Activated naive CD4-positive, alpha-beta T cell (primary cell): Measurements from ENCODE around the gene TTC28.

Experiments used
- DNase-seq, 4 experiments: peaks; one replicate each; lab custom pipeline; 2025; lab: John Stamatoyannopoulos, UW

Gene TTC28

DNA sequence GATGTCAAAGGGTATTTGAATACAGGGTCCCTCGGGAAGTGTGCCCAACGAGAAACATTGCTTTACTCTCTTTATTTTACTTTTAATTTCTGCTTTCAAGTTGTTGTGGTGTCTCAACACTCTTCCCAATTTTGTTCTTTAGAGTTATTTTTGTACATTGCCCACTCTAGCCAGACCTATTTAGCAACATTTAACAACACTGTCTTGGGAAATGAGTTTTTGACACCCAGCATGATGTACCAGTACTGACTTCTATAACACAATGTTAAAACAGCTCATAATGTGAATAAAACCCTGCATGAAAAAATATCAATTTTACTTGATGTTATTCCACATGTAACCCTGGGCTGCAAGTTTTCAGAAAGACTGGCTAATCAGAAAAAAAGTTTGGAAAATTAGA is 410.4 kb downstream of the TTC28 start:
- DNase-seq = no peak

DNA sequence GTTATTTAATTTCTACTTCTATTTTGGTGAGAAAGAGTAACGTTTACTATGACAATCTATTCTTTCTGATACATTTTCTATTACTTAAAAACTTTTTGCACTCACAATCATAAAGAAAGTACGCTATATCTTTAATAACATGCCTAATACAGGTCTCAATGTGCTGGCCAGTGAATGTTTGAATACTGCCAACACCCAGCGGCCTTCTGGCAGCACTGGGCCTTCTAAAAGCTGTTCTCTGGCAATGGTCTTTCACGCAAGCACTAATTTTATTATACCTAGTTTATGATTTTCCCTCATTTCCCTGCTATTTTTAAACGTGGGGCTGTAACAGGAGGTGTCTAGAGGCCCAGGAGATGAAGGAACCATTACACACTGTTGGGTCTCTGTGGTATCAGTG is 410.8 kb downstream of the TTC28 start:
- no peak for DNase-seq

DNA sequence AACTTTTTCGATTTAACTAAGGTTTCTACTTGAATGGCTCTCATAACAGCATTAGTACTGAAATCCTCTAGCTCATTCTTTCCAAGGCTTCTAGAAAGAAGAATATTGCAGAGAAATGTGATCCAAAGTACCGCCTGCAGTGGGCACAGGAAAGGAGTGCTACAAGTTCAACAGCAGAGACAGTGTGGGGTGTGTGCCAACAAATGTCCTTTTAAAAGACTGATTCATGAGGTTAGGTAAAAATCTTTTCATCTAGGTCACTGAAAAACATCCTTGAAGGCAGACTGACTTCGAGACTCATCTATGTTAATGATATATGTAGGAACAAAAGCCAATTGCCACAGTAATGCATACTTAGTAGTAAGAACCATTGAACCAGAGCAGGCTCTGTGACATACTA is 411.5 kb downstream of the TTC28 start:
- DNase-seq = no peak

DNA sequence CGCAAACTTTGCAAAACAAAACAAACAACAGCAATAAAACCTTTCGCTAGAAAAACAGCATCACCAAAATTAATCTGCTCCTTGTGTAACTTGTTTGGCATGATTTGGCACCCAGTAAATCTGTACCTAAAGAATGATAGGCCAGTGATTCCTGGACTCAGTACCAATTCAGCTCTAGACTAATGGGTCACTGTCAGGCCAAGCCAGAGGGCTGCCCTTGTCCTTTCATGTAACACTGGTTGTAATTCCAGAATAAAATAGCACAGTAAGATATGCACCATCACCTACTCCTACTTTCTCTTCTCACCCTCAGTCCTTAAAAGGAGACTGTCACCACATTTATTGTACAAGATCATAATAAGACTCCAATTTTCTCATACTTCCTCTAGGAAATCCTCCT is 419.0 kb downstream of the TTC28 start:
- no peak for DNase-seq

DNA sequence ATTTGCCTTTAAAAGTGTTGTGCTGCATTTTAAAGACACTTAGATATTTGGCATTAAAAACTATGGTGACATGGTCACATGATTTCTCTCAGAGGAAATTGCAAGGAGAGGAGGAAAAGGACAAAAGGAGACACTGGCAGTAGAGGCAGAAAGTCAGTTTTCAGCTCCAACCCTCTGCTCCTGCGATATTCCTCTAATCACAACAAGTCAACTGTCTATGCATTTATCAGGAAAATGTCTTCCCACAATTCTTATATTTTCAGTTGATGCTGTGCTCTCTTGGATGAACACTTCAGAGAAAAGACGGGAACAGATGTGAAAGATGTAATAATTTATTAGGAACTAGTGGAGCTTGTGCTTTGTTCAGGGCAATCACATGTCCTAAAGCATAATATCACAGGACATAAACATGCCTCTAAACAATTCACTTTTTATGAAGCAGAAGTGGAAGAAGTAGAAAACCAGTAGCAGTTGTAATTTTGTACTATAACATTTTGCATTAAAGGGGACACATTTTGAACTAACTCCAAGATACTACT is 419.8 kb downstream of the TTC28 start:
- no peak for DNase-seq

DNA sequence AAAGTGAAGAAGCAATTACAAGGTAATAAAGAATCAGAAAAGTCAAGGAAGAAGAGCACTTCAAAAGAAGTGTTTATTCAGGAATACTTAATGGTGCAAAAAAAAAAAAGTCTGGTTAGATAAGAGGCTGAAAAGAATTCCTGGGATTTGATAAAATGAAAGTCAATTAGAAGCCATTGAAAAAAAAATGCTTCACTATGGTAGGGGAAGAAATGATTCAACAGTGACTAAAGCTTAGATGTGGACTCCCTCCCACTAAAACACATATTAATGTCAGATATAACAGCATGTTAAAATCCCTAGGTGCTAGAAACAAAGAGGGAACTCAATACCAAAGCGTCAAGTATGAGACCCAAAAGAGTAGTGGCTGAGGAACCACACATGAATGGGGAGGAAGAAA is 425.2 kb downstream of the TTC28 start:
- no peak for DNase-seq

DNA sequence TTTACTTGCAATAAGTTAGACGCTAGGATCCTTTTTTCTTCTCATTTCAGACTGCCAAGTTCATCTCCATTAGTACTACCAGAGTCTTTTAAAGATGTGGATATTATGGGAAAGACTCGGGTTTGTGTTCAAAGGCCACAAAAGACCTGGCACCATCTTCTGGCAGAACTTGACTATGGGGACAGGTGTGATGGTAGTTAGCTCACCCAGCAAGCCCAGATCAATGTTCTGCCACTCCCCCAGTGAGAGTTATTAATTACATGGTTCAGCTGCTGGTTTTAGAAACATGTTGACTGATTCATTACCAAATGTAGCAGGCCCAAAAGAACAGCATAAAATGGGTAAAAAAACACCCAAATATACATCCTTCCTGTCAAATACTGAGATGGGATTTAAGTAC is 427.1 kb downstream of the TTC28 start:
- DNase-seq = no peak

DNA sequence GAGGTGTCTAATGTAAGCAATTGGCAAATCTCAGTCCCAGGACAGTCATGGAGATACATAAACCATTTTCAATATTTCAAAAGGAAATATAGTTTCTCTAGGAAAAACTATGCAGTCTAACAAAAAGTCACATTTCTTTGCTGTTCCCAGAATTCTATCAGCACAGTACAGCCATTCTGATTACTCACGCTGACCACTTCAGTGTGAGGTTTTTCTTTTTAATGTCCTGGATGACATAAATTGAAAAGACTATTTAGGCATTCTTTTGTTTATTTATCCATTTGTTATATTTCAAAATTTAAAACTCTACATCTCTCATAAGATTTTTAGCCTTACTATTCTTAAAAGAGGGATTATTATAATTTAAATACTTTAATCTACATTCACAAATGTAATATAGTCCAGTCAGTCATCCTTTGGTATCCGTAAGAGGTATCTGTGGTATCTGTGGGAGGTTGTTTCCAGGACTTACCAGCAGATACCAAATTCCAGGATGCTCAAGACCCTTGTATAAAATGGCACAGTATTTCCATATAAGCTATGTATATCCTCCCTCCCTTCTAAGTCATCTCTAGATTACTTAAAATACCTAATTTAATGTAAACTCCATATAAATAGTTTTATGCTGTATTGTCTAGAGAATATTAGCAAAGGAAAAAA is 429.5 kb downstream of the TTC28 start:
- no peak for DNase-seq

DNA sequence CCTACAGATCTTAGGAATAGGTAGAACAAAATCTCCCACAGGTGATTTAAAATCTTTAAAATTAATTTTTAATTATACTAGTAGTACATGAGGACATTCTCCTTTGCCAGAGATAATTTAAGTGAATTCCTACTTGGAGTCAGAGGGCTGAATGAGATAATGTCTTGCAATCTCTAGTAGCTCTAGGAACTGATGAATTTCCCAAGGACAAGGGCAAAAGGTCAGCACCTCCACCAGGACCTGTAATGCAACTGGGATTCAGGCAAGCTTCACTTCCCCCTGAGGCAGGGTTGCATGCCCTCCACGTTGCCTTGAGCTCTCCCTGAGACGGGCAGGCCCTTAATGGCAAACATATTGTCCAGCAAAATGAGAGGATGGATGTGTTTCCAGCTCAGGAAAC is 430.2 kb downstream of the TTC28 start:
- DNase-seq = no peak

DNA sequence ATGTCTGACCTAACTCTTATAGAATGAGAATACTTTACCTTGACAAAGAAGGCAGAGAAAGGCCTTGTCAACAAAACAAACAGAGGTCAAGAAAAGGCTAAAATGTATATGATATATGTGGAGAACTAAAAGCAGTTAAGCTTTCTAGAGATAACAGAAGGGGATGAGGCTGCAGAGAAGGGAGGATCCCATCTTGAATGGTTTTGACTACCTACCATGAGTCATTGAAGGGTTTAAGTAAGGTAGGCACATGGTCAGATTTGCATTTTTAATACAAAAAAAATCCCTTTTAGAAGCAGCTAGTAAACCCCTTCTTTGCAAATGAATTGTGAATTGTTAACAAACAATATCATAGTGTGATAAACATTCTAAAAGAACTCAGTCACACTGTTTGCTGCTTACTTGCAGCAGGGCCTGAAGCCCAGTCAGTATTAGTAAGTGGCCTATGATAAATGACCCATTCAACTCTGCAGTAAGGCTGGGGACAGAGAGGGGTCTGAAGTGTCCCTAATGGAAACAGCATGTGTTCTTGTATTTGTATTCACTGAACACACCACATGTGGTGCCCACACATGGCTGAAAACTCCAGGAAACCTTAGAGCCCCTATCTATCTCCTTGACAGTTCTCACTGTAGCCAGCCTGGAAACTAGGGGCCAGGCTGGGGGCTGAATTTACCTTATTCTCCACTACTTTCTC is 431.8 kb downstream of the TTC28 start:
- no peak for DNase-seq

DNA sequence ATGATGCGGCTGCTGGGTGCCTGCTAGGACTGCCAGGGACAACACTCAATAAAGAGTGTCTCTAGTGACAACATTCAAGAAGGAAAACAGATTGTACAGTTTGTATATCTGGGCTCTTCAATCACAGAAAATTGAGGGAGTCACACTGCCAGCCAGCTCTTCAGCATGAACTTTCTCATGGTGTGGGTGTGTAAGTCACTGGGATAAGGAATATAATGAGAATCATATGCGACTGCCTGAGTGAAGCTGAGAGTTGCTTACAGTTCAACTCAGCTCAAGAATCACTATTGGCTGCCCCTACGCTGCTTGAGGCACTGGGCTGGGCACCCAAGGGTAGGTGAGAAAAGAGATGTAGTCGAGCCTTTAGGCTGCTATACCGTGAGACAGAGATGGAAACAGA is 432.5 kb downstream of the TTC28 start:
- DNase-seq = no peak

DNA sequence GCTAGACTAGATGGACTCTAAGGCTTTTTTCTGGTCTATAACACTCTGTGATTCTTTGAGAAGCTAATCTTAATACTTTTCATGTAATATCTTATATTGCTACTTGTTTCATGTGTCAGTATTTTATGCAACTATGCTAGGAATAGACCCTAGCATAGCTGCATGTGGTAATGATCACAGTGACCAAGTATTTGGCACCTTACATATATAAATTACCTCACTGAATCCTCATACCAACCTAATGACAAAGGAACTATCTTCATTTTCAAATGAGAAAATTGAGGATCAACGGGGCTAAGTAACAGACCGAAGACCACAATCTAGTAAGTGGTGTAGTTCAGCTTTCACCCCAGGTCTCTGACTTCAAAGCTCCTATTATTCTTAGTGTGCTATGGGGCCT is 433.2 kb downstream of the TTC28 start:
- DNase-seq = no peak

DNA sequence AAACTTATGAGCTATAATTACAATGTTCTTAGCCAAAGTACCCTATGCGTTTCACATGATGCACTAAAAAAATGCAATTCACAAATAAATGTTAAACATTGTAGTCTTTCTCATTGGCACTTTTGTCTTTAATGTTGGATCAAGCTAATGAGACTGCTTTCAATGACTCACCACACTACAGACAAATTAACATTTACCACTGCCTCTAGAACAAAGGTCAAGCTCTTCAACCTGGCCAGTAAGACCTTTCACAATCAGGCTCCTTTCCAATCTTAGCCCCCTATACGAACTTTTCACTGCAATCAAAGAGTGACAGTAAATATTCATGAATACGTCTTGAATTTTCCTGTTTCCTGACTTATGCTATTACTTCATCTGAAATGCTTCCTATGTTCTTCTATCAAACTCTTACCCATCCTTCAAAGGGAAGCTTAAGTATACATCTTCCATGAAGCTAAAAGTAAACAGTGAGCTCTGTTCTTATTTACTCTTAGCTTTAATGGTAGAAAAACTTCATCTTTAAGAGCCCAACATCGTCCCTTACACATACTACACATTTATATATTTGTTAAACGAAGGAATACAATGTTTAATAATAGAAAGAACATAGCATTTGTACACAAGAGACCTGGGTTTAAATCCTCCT is 433.9 kb downstream of the TTC28 start:
- no peak for DNase-seq

DNA sequence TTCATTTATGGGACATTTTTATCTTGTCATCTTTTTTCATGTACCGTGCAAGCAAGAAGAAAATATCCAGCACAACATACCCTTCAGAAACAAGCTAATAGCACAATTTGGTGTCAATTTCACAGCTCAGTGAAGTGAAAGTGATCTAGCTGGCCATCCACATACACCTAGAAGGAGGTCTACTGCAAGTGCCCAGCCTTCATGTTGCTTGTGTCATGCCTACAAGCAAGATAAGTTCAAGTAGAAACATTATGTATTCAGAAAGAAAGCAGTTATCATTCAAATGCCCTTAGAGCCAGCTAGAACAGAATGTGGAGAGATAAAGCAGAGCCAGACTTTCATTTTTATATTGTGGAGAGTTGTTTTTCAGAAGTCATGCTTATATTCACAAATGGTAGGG is 434.9 kb downstream of the TTC28 start:
- DNase-seq = no peak

DNA sequence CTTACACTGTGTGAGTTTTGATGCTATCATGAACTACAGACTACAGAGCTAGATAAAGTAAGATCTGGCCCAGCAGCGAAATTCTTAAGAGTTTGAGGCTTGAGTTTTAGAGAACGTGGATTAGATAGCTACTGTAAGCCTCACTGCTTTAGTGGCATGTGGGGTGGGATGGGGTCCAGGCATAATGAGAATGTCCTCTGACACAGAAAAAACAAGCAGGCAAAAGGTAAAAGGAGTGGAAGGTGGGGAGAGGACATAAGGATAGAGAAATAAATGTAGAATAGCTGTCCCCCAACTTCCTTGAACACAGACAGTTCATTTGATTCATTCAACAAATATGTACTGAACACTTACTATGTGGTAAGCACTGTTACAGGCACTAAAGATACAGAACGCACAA is 436.1 kb downstream of the TTC28 start:
- no peak for DNase-seq

DNA sequence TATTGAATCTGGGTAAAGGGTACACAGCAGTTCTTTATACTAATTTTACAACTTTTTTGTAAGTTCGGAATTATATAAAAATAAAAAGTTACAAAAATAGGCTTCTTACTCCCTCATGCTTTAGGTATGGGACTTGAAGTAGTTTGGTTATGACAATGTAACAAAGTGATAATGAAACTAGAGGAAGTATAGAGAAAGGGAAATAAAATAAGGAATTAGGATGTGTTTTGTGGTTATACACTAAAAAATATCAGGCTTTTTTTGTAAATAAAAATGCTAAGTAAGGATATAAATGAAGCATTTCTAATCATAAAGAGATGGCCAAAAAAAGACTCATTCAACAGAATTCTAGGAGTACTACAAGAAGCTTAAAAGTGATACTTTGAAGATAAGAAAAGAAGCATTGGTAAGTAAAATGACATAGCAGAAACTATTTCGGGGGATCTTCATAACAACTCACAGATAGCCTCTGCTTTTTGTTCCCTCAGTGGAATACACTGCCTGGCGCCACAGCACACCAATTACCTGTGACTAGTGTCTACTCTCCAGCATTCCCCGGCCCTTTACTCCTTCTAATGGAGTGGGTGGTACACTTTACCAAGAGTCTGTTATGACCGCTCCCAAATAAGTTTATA is 437.9 kb downstream of the TTC28 start:
- DNase-seq = no peak

DNA sequence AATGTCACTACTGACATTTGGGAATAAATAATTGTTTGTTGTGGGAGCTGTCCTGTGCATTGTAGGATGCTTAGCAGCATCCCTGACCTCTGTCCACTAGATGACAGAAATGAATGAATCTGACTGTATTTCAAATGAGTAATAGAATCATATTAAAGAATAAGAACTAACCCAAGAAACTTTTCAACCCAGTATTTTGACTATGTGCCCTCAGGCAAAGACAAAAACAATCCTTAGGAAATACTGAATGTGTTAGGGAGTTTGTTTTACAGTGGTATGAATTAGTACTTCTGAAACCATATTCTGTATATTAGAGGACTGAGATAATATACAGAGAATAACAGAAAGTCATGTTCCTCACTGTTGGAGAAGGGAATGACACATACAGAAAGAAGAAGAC is 439.7 kb downstream of the TTC28 start:
- DNase-seq = no peak

DNA sequence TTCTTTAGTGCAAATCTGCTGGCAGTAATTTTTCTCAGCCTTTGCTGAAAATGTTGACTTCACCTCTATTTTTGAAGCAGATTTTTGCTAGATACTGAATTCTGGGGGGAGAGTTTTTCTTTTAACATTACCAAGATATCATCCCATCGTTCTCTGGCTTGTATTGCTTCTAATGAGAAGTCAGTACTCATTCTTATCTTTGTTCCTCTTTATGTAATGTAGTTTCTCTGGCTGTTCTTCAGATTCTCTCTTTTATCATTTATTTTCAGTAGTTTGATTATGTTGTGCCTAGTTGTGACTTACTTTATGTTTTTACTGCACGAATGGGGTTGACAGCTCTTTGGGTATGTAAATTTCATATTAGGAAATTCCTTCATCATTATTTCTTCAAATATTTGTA is 441.9 kb downstream of the TTC28 start:
- no peak for DNase-seq

DNA sequence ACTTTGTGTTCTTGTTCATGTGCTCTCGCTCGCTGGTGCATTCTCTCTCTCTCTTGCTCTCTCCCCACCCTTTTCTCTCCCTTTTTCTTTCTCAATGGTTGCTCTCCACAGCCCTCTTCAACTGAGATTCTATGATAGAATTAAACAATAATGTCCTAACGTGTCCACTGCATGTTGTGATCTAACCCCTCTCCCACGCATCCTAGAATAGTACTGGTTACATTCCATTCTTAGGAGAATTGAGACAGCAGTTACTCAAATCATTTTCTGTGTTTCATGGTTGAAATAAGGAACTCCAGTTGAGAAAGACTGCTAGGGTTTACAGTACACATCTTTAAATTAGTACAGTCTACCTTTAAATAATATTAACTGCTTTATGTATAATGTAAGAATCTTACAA is 442.5 kb downstream of the TTC28 start:
- DNase-seq = no peak

DNA sequence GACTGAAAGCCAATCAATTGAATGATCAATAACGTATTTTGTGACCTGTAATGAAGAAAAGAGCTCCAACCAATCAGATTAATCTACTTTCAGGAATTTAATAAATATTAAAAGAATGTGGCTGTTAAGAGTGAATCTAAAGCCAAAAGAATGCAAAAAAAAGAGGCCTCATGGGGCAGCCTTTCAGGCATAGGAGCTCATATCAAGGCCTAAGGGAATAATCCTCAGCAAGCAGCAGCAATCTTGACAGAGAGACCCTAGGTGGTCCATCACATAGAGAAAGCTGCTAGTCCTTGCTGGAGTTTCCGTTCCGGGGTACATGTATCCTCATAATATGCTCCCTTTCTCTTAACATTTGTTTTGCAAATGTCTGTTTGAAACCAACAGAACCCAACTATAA is 447.4 kb downstream of the TTC28 start:
- DNase-seq = no peak

DNA sequence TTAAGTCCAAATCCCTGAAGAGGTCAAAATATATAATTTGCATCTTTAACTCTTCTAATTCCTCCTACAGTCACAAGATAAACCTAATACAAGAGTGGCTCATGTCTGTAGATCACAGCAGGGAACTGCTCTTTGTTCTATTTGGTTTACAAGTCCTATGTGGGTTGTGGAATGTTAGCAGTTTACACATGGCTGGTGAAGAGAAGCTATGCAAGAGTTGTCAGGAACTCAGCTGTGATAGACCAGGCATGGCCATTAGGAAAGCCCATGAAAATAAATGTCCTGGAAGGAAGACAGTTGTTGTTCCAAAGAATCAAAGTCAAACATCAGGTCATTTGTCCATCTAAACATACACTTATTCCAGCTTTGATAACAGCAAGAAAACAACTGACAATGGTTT is 448.2 kb downstream of the TTC28 start:
- DNase-seq = no peak

DNA sequence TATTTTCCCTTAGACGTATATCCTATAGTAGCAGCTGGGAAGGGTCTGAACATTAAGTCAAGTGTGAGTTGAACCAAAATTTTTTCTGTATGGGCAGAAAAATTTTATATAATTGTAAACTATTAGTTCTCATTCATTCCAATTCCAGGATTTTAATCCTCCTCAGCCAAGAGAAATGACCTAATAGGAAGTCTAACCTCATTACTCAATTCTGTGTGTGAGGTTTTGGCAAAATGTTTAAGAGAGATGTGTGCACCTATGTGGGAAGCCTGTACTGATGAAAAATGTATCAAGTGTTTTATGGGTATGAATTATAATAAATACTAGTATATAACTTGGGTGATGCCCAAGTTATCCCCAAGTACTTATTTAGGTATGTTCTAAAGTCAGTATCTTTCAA is 449.0 kb downstream of the TTC28 start:
- no peak for DNase-seq
